WERI-Rb-1 (cell line): Measurements from ENCODE around the gene YJEFN3.

Experiments used
- DNase-seq: peaks from one replicate; pipeline ENCODE4 v3.0.0-alpha.2; 2020
- H3K27ac ChIP-seq: fragments of 250-450 bp; sonication (Bioruptor Pico); 2 replicates; pipeline ENCODE4 v1.5.1; 2020; ENCODE audit warnings: mild to moderate bottlenecking, moderate library complexity
- H3K27me3 ChIP-seq: fragments of 250-450 bp; sonication (Bioruptor Pico); 2 replicates; pipeline ENCODE4 v1.5.1; 2021; ENCODE audit warnings: mild to moderate bottlenecking, low read depth, moderate library complexity; ENCODE audit not compliant: insufficient read depth, severe bottlenecking
- H3K36me3 ChIP-seq: fragments of 250-450 bp; sonication (Bioruptor Pico); 2 replicates; pipeline ENCODE4 v1.5.1; 2020; ENCODE audit warnings: mild to moderate bottlenecking, moderate library complexity
- H3K4me3 ChIP-seq: 2 replicates; pipeline ENCODE4 v1.5.1; 2011; ENCODE audit warnings: low read depth, mild to moderate bottlenecking, control low read depth, low read length
- H3K9me3 ChIP-seq: fragments of 250-450 bp; sonication (Bioruptor Pico); 2 replicates; pipeline ENCODE4 v1.5.1; 2021; ENCODE audit warnings: mild to moderate bottlenecking, moderate library complexity; ENCODE audit not compliant: severe bottlenecking
- CTCF ChIP-seq: IDR thresholded peaks from 2 replicates; pipeline ENCODE4 v1.5.1; 2011; ENCODE audit warnings: low read depth, mild to moderate bottlenecking, control low read depth, inconsistent platforms, low read length

The YJEFN3 gene

GRCh38 chr19:19528721-19529490, at the start of gene YJEFN3:
YJEFN3 (plus strand) TSS chr19:19528911; CDS start chr19:19528933, 22 bp downstream.
- peak; percentile 66 for DNase-seq

GRCh38 chr19:19480688-19481087, 48.0 kb upstream of the YJEFN3 start:
- Histone ChIP-seq H3K36me3 (peaks cover 21% of the 10 kb centered on the region), H3K27me3 (no peaks in the 10 kb centered on the region), H3K4me3 (no peak overlapping the region), H3K27ac (no peak overlapping the region), H3K9me3 (no peaks in the 10 kb centered on the region)
- no peak for TF ChIP-seq CTCF
- DNase-seq: no peak

More at GRCh38 chr19:19528721-19529490, at the start of gene YJEFN3:
- no peaks in the 10 kb centered on the region for H3K9me3 ChIP-seq
- H3K4me3 ChIP-seq: peak within 1 kb of the TSS; percentile 20
- no peak within 1 kb of the TSS for H3K27ac ChIP-seq
- H3K27me3 ChIP-seq: no peaks in the 10 kb centered on the region
- TF ChIP-seq CTCF: no peak
- peaks cover 23% of the 10 kb centered on the region for H3K36me3 ChIP-seq

- Histone ChIP-seq H3K27ac (no peak overlapping the region), H3K9me3 (no peaks in the 10 kb centered on the region), H3K36me3 (peaks cover 17% of the 10 kb centered on the region), H3K4me3 (no peak overlapping the region), H3K27me3 (no peaks in the 10 kb centered on the region)
- no peak for DNase-seq
- no peak for TF ChIP-seq CTCF
Measured at GRCh38 chr19:19482809-19483596, 45.7 kb upstream of the YJEFN3 start.

GRCh38 chr19:19485161-19485997, 43.3 kb upstream of the YJEFN3 start:
- Histone ChIP-seq H3K27me3 (no peaks in the 10 kb centered on the region), H3K9me3 (no peaks in the 10 kb centered on the region), H3K36me3 (peaks cover 12% of the 10 kb centered on the region), H3K4me3 (no peak overlapping the region), H3K27ac (no peak overlapping the region)
- TF ChIP-seq CTCF: no peak
- DNase-seq: no peak

GRCh38 chr19:19485998-19486290, 42.8 kb upstream of the YJEFN3 start:
- peaks cover 12% of the 10 kb centered on the region for H3K36me3 ChIP-seq
- no peak overlapping the region for H3K27ac ChIP-seq
- no peaks in the 10 kb centered on the region for H3K9me3 ChIP-seq
- no peak overlapping the region for H3K4me3 ChIP-seq
- DNase-seq: no peak
- H3K27me3 ChIP-seq: no peaks in the 10 kb centered on the region
- TF ChIP-seq CTCF: no peak
